Endodermal cell (in vitro differentiated cells): Measurements from ENCODE around the gene PAF1. TPM values are rescaled to one million over a fixed set of nuclear protein-coding genes. Genes with fewer than 3 reads are reported as not detected.
A peak's percentile ranks its signal among the peaks of the same experiment; 100 is the strongest.

ENCODE experiments used
- DNase-seq: peaks from one replicate; pipeline ENCODE4 v3.0.0-alpha.2; 2017
- H3K27ac ChIP-seq: 2 replicates; pipeline ENCODE4 v1.5.1; 2013; ENCODE audit warnings: mild to moderate bottlenecking, low read depth, low read length, moderate library complexity
- H3K27me3 ChIP-seq: 2 replicates; pipeline ENCODE4 v1.6.1; 2013; ENCODE audit warnings: mild to moderate bottlenecking, low read length, moderate library complexity; ENCODE audit not compliant: insufficient read depth, control insufficient read depth, poor library complexity, severe bottlenecking
- H3K36me3 ChIP-seq: 2 replicates; pipeline ENCODE4 v1.7.0; 2013; ENCODE audit warnings: mild to moderate bottlenecking, low read length, moderate library complexity; ENCODE audit not compliant: control insufficient read depth, insufficient read depth
- H3K4me1 ChIP-seq: one replicate; pipeline ENCODE4 v1.7.0; 2013; ENCODE audit warnings: low read length; ENCODE audit not compliant: control insufficient read depth, insufficient read depth
- H3K4me3 ChIP-seq: 2 replicates; pipeline ENCODE4 v1.5.1; 2013; ENCODE audit warnings: mild to moderate bottlenecking, low read length, moderate library complexity
- H3K9ac ChIP-seq: 2 replicates; pipeline ENCODE4 v1.6.1; 2013; ENCODE audit warnings: mild to moderate bottlenecking, low read length, moderate library complexity; ENCODE audit not compliant: poor library complexity, severe bottlenecking; ENCODE audit errors: extremely low read depth
- H3K9me3 ChIP-seq: 2 replicates; pipeline ENCODE4 v1.6.1; 2013; ENCODE audit warnings: mild to moderate bottlenecking, low read length, moderate library complexity; ENCODE audit not compliant: control insufficient read depth
- H3K27ac Mint-ChIP-seq: 2 replicates; pipeline ENCODE4 v1.8.0; 2020; ENCODE audit warnings: mixed read lengths
- H3K27me3 Mint-ChIP-seq: 2 replicates; pipeline ENCODE4 v1.8.0; 2021; ENCODE audit warnings: mild to moderate bottlenecking, mixed read lengths; ENCODE audit not compliant: insufficient read depth
- H3K36me3 Mint-ChIP-seq: 2 replicates; pipeline ENCODE4 v1.8.0; 2020; ENCODE audit warnings: low read depth, mixed read lengths
- H3K4me1 Mint-ChIP-seq: 2 replicates; pipeline ENCODE4 v1.8.0; 2020; ENCODE audit warnings: mixed read lengths
- H3K4me3 Mint-ChIP-seq: 2 replicates; pipeline ENCODE4 v1.8.0; 2020; ENCODE audit warnings: mild to moderate bottlenecking, moderate library complexity, mixed read lengths
- H3K9me3 Mint-ChIP-seq: 2 replicates; pipeline ENCODE4 v1.8.0; 2020; ENCODE audit warnings: mild to moderate bottlenecking, mixed read lengths
- WGBS, 2 experiments: methylation state at CpG; one replicate each; pipeline versions ENCODE4 v1.1.5 to v1.1.7; 2013; ENCODE audit warnings: missing lambda C conversion rate in 2 of 2, mixed read lengths in 1 of 2; ENCODE audit not compliant: insufficient coverage in 1 of 2, insufficient read length in 1 of 2; 5-methylcytosine and 5-hydroxymethylcytosine counted together
- total RNA-seq, 2 donors: library from RNA; stranded (reverse); fragmentation: NEBNext Ultra II Directional in 1 of 2; extraction: Animal tissue kit (Norgen Biotek cat#: 25700) in 1 of 2; gene quantifications; 2 replicates in 1 of 2; 3 replicates in 1 of 2; pipeline ENCODE4 v1.2.1, GENCODE V29; 2021
- TF ChIP-seq, protein P1 (sequence below): fragments of 200-600 bp; sonication (generic); conservative IDR thresholded peaks from 2 replicates; pipeline ENCODE4 v1.5.0; 2021; ENCODE audit warnings: antibody characterized with exemption, mild to moderate bottlenecking

The PAF1 gene
- total RNA-seq, 2 donors from 2014 or later, result 28.4 to 28.8 TPM

DNA sequence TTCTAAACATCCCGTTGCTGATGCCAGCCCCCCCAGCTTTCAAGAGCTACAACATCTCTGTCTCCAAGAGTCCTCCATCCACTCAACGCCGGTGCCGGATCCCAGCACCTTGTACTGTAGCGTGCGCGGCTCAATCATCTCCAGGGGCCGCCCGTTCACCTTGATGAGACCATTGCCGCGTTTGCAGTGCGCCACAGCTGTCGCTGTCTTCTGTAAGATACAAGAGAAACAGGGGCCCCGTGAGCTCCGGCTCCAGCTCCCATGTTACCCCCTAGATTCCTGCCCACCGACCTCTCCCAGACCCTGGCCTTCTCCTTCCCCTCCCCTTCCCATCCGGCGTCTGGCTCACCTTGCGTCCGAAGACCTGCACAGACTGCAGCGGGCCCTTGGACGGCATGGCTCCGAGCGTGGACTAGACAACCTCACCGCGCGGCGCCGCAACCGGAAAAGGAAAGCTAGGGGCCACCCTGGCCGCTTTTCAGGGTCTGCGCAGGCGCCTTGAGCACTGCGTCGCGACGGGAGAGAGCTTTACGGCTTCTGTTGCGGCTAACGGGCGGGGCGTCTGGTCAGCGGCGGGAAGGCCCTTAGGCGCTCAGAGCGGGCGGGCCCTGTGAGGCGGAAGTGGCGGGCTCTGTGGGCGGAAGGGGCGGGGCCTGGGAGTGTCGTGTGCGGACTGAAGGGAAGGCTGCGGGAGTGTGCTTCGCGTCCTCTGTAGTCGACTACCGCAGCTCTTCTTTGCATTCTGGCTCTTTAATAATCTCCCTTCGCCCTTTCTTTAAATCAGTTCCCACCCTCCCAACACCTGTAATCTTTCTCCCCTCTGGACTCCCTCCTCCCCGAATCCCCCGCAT lies 44.8 kb upstream of the PAF1 start, which contains the start of gene RPS16:
TSS of gene RPS16 (minus strand) at position 451 of the 851 bp plus-strand sequence. CDS start at position 397, 54 bp downstream.
- H3K4me1 Mint-ChIP-seq, result peaks cover 19% of the 10 kb centered on the region
- H3K27ac ChIP-seq, result peak within 1 kb of the TSS; percentile 75
- no peaks in the 10 kb centered on the region for H3K27me3 ChIP-seq
- H3K4me3 ChIP-seq, result peak within 1 kb of the TSS; percentile 99
- H3K36me3 Mint-ChIP-seq, result peaks cover 37% of the 10 kb centered on the region
- H3K36me3 ChIP-seq, result peaks cover 31% of the 10 kb centered on the region
- 0 to 1% methylated on average over 31 to 61 of the region's 61 CpGs for WGBS, 2 experiments
- H3K9me3 Mint-ChIP-seq, result no peaks in the 10 kb centered on the region
- peak; percentile 99 for DNase-seq
- H3K4me3 Mint-ChIP-seq, result peak within 1 kb of the TSS; percentile 100
- no peaks in the 10 kb centered on the region for H3K4me1 ChIP-seq
- peak within 1 kb of the TSS; percentile 98 for H3K9ac ChIP-seq
- TF ChIP-seq, protein P1, sequence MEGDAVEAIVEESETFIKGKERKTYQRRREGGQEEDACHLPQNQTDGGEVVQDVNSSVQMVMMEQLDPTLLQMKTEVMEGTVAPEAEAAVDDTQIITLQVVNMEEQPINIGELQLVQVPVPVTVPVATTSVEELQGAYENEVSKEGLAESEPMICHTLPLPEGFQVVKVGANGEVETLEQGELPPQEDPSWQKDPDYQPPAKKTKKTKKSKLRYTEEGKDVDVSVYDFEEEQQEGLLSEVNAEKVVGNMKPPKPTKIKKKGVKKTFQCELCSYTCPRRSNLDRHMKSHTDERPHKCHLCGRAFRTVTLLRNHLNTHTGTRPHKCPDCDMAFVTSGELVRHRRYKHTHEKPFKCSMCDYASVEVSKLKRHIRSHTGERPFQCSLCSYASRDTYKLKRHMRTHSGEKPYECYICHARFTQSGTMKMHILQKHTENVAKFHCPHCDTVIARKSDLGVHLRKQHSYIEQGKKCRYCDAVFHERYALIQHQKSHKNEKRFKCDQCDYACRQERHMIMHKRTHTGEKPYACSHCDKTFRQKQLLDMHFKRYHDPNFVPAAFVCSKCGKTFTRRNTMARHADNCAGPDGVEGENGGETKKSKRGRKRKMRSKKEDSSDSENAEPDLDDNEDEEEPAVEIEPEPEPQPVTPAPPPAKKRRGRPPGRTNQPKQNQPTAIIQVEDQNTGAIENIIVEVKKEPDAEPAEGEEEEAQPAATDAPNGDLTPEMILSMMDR, result no peak
- H3K27ac Mint-ChIP-seq, result peak within 1 kb of the TSS; percentile 99
- H3K9me3 ChIP-seq, result no peaks in the 10 kb centered on the region
- no peaks in the 10 kb centered on the region for H3K27me3 Mint-ChIP-seq

DNA sequence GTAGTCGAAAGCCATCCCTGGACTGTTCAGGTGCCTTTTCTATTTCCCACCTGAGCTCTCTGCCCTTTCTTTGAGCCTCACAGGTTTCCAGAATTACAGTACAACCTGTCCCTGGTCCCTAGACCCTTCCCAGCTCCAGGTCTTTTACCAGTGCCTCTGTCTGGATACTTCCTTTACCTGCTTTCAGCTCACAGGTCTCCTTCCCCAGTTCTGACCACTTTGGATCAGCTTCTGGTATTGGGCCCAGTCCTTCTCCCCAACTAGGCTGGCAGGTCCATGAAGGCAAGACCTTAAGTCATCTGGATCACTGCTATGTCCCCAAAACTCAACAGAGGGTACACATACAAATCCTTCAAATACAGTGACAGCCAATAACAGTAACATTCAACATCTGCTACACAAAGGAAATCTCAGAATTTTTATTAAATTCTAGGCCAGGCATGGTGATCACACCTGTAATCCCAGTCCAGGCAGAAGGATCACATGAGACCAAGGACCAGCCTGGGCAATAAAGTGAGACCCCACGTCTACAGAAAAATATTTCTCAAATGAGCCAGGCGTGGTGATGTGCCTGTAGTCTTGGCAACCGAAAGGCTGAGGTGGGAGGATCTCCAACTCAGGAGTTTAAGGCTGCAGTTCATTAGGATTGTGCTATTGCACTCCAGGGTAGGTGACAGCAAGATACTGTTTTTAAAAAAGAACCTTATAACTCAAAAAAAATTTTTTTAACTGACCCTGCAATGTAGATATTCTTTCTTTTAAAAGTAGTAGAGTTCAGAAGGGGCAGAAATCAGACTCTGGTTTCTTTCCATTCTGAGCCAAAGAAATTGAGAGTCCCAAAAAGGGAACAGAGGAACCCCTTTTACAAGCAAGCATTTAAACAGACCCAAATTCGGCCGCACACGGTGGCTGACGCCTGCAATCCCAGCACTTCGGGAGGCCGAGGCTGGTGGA lies 43.5 kb upstream of the PAF1 start:
- peak overlapping the region; percentile 99 for H3K27ac Mint-ChIP-seq
- 67 to 74% methylated on average over 10 of the region's 10 CpGs for whole genome bisulfite sequencing, 2 experiments
- H3K36me3 ChIP-seq, result peaks cover 31% of the 10 kb centered on the region
- H3K4me1 Mint-ChIP-seq, result peaks cover 19% of the 10 kb centered on the region
- H3K4me1 ChIP-seq, result no peaks in the 10 kb centered on the region
- peak overlapping the region; percentile 100 for H3K4me3 Mint-ChIP-seq
- peaks cover 37% of the 10 kb centered on the region for H3K36me3 Mint-ChIP-seq
- TF ChIP-seq, protein P1, result no peak
- no peaks in the 10 kb centered on the region for H3K9me3 ChIP-seq
- H3K9ac ChIP-seq, result peak overlapping the region; percentile 98
- peak overlapping the region; percentile 99 for H3K4me3 ChIP-seq
- no peaks in the 10 kb centered on the region for H3K9me3 Mint-ChIP-seq
- DNase-seq, result no peak
- no peaks in the 10 kb centered on the region for H3K27me3 ChIP-seq
- no peaks in the 10 kb centered on the region for H3K27me3 Mint-ChIP-seq
- no peak overlapping the region for H3K27ac ChIP-seq

- H3K9me3 ChIP-seq, result no peaks in the 10 kb centered on the region
- no peak overlapping the region for H3K27ac ChIP-seq
- H3K4me1 Mint-ChIP-seq, result peaks cover 25% of the 10 kb centered on the region
- H3K27me3 Mint-ChIP-seq, result no peaks in the 10 kb centered on the region
- H3K4me3 ChIP-seq, result peak overlapping the region; percentile 99
- H3K9ac ChIP-seq, result no peak overlapping the region
- H3K36me3 Mint-ChIP-seq, result peaks cover 37% of the 10 kb centered on the region
- H3K27ac Mint-ChIP-seq, result peak overlapping the region; percentile 76
- TF ChIP-seq, protein P1, result no peak
- H3K4me3 Mint-ChIP-seq, result peak overlapping the region; percentile 32
- 95 to 100% methylated on average over 6 to 8 of the region's 8 CpGs for WGBS, 2 experiments
- H3K9me3 Mint-ChIP-seq, result no peaks in the 10 kb centered on the region
- H3K36me3 ChIP-seq, result peaks cover 31% of the 10 kb centered on the region
- H3K27me3 ChIP-seq, result no peaks in the 10 kb centered on the region
- peaks cover 5% of the 10 kb centered on the region for H3K4me1 ChIP-seq
- DNase-seq, result no peak
Observed at GRCh38 chr19:39433480-39434079, 42.7 kb upstream of the PAF1 start.
